ENCODE results near the gene SGCE.

GRCh38 chr7:94556028-94556427 lies 99.9 kb downstream of the SGCE start:
- TF ChIP-seq CEBPG (CRISPR knock-in tag; IDR thresholded peaks at IDR 0.05) (no peak), CEBPG (tag; conservative IDR thresholded peaks at IDR 0.05 in 1 of 2, IDR thresholded peaks at IDR 0.05 in 1 of 2) (no peak), TARDBP (IDR thresholded peaks at IDR 0.05) (no peak), TAF9B (IDR thresholded peaks at IDR 0.05; ENCODE audit: partially characterized antibody) (no peak)
